Measurements from ENCODE around the gene SP9. TPM values are rescaled to one million over a fixed set of nuclear protein-coding genes. Genes with fewer than 3 reads are reported as not detected.

SP9 gene
- total RNA-seq (2014; rRNA removed; shearing (Covaris generic)), result 0.91 and 1.1 TPM in 2 replicates

- DNase-seq (ENCODE audit: low read depth), result peak; percentile 73
Measured at GRCh38 chr2:174334781-174335251, at the start of gene SP9. Gene SP9, plus strand, starts transcription at chr2:174334954. Its CDS starts 139 bp downstream, at chr2:174335093.

GRCh38 chr2:174286172-174286571 is 48.6 kb upstream of the SP9 start:
- DNase-seq (ENCODE audit: low read depth), result no peak

GRCh38 chr2:174292908-174293307 is 41.8 kb upstream of the SP9 start:
- no peak for DNase-seq (ENCODE audit: low read depth)

- no peak for DNase-seq (ENCODE audit: low read depth)
Measured at GRCh38 chr2:174300114-174300513, 34.6 kb upstream of the SP9 start.

GRCh38 chr2:174312581-174313234 is 22.0 kb upstream of the SP9 start:
- DNase-seq (ENCODE audit: low read depth), result peak; percentile 4

- DNase-seq (ENCODE audit: low read depth), result no peak
Measured at GRCh38 chr2:174322149-174322548, 12.6 kb upstream of the SP9 start.

- DNase-seq (ENCODE audit: low read depth), result no peak
Measured at GRCh38 chr2:174322746-174323145, 12.0 kb upstream of the SP9 start.

GRCh38 chr2:174324530-174324929 is 10.2 kb upstream of the SP9 start:
- no peak for DNase-seq (ENCODE audit: low read depth)

- DNase-seq (ENCODE audit: low read depth), result peak; percentile 63
Measured at GRCh38 chr2:174325373-174326160, 9.2 kb upstream of the SP9 start.

GRCh38 chr2:174326161-174327020 is 8.4 kb upstream of the SP9 start:
- DNase-seq (ENCODE audit: low read depth), result peak; percentile 69

- DNase-seq (ENCODE audit: low read depth), result no peak
Measured at GRCh38 chr2:174327021-174327840, 7.5 kb upstream of the SP9 start.

- DNase-seq (ENCODE audit: low read depth), result no peak
Measured at GRCh38 chr2:174327841-174328113, 7.0 kb upstream of the SP9 start.

- no peak for DNase-seq (ENCODE audit: low read depth)
Measured at GRCh38 chr2:174328114-174328960, 6.4 kb upstream of the SP9 start.

- no peak for DNase-seq (ENCODE audit: low read depth)
Measured at GRCh38 chr2:174328961-174329715, 5.6 kb upstream of the SP9 start.

- no peak for DNase-seq (ENCODE audit: low read depth)
Measured at GRCh38 chr2:174330945-174331594, 3.7 kb upstream of the SP9 start.

- no peak for DNase-seq (ENCODE audit: low read depth)
Measured at GRCh38 chr2:174331595-174332216, 3.0 kb upstream of the SP9 start.

GRCh38 chr2:174332217-174332963 is 2.4 kb upstream of the SP9 start:
- DNase-seq (ENCODE audit: low read depth), result peak; percentile 28

- no peak for DNase-seq (ENCODE audit: low read depth)
Measured at GRCh38 chr2:174333017-174333371, 1.8 kb upstream of the SP9 start.

All from M059J (cell line).